Calu3 (cell line): Measurements from ENCODE around the gene KLF2. TPM values are rescaled to one million over a fixed set of nuclear protein-coding genes. Genes with fewer than 3 reads are reported as not detected.

Experiments
- BruUV-seq: library from RNA; stranded (reverse); fragments of 400-500 nt; replicated peaks from 2 replicates; lab custom pipeline; 2021; lab: Mats Ljungman, UMichigan
- CTCF ChIA-PET: fragments of 300-600 bp; sonication (Branson Sonifier 250); formaldehyde crosslinking; loops from one replicate; lab custom pipeline; 2022; ENCODE audit warnings: antibody characterized with exemption; lab: Charles Lee
- DNase-seq: peaks from one replicate; pipeline ENCODE4 v3.0.0; 2022
- H3K27ac Mint-ChIP-seq: one replicate; pipeline ENCODE4 v1.8.0; 2022; ENCODE audit warnings: mixed read lengths; ENCODE audit not compliant: unreplicated experiment
- H3K27me3 Mint-ChIP-seq: one replicate; pipeline ENCODE4 v1.8.0; 2022; ENCODE audit warnings: mixed read lengths; ENCODE audit not compliant: unreplicated experiment
- H3K36me3 Mint-ChIP-seq: one replicate; pipeline ENCODE4 v1.8.0; 2022; ENCODE audit warnings: mild to moderate bottlenecking, moderate library complexity, mixed read lengths; ENCODE audit not compliant: insufficient read depth, unreplicated experiment
- H3K4me1 Mint-ChIP-seq: one replicate; pipeline ENCODE4 v1.8.0; 2022; ENCODE audit warnings: mild to moderate bottlenecking, low read depth, mixed read lengths; ENCODE audit not compliant: unreplicated experiment
- H3K4me3 Mint-ChIP-seq: one replicate; pipeline ENCODE4 v1.8.0; 2022; ENCODE audit warnings: mild to moderate bottlenecking, low read depth, moderate library complexity, mixed read lengths; ENCODE audit not compliant: unreplicated experiment
- H3K9me3 Mint-ChIP-seq: one replicate; pipeline ENCODE4 v1.8.0; 2022; ENCODE audit warnings: low read depth, mixed read lengths; ENCODE audit not compliant: unreplicated experiment
- intact Hi-C: fragments of 100-400 bp; cut with micrococcal nuclease; formaldehyde crosslinking; loops from one replicate; pipeline ENCODE4 v1.10.0; 2022; ENCODE audit not compliant: unreplicated experiment
- total RNA-seq: library from RNA; stranded (reverse); gene quantifications from 2 replicates; pipeline ENCODE4 v1.2.3, GENCODE V29; 2022
- TF ChIP-seq, protein P1 (sequence below): fragments of 200-600 bp; IDR thresholded peaks from one replicate; pipeline ENCODE4 v1.8.0; 2022; ENCODE audit warnings: antibody characterized with exemption; ENCODE audit not compliant: unreplicated experiment

Gene KLF2
- total RNA-seq, 1 experiment from 2014 or later = 2.5 TPM

GRCh38 chr19:16358456-16358855, 33.8 kb downstream of the KLF2 start:
- Mint-ChIP-seq H3K27ac (no peak overlapping the region), H3K4me3 (no peak overlapping the region), H3K4me1 (peaks cover 9% of the 10 kb centered on the region), H3K9me3 (no peaks in the 10 kb centered on the region), H3K27me3 (no peaks in the 10 kb centered on the region), H3K36me3 (peaks cover 4% of the 10 kb centered on the region)
- CTCF ChIA-PET = no interaction called here
- TF ChIP-seq, protein P1, sequence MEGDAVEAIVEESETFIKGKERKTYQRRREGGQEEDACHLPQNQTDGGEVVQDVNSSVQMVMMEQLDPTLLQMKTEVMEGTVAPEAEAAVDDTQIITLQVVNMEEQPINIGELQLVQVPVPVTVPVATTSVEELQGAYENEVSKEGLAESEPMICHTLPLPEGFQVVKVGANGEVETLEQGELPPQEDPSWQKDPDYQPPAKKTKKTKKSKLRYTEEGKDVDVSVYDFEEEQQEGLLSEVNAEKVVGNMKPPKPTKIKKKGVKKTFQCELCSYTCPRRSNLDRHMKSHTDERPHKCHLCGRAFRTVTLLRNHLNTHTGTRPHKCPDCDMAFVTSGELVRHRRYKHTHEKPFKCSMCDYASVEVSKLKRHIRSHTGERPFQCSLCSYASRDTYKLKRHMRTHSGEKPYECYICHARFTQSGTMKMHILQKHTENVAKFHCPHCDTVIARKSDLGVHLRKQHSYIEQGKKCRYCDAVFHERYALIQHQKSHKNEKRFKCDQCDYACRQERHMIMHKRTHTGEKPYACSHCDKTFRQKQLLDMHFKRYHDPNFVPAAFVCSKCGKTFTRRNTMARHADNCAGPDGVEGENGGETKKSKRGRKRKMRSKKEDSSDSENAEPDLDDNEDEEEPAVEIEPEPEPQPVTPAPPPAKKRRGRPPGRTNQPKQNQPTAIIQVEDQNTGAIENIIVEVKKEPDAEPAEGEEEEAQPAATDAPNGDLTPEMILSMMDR = no peak
- intact Hi-C loops = no loop called here
- no TSS peak for BruUV-seq
- DNase-seq = no peak

GRCh38 chr19:16359074-16359473, 34.4 kb downstream of the KLF2 start:
- CTCF ChIA-PET = no interaction called here
- intact Hi-C loops = no loop called here
- no peak for DNase-seq

DNA sequence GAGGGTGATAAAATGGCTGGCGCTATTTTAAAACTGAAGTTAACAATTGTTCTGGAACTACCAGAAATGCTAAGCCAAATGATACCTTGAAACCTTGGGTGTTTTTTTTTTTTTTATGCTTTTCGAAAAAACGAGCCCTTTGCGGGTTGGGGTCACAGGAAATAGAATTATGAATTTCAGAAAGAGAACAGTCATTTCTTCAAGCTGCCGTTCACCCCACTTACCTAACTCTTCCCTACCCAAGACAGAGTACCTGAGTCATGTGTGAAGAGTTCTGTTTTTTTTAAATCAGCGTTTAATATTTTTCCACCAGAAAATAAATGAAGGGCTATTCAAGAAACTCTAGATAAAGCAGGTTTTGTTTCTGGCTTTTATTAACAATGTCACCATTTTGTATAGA, 35.3 kb downstream of the KLF2 start:
- peaks cover 11% of the 10 kb centered on the region for H3K36me3 Mint-ChIP-seq
- CTCF ChIA-PET = no interaction called here
- BruUV-seq = no TSS peak

More at GRCh38 chr19:16359074-16359473, 34.4 kb downstream of the KLF2 start:
- no peaks in the 10 kb centered on the region for H3K27me3 Mint-ChIP-seq
- peaks cover 12% of the 10 kb centered on the region for H3K4me1 Mint-ChIP-seq
- no TSS peak for BruUV-seq
- H3K27ac Mint-ChIP-seq = no peak overlapping the region
- TF ChIP-seq, protein P1 = no peak
- peaks cover 6% of the 10 kb centered on the region for H3K36me3 Mint-ChIP-seq
- no peak overlapping the region for H3K4me3 Mint-ChIP-seq
- no peaks in the 10 kb centered on the region for H3K9me3 Mint-ChIP-seq

GRCh38 chr19:16360738-16361137, 36.1 kb downstream of the KLF2 start:
- Mint-ChIP-seq H3K9me3 (no peaks in the 10 kb centered on the region), H3K4me3 (no peak overlapping the region), H3K36me3 (peaks cover 11% of the 10 kb centered on the region), H3K27me3 (no peaks in the 10 kb centered on the region), H3K27ac (no peak overlapping the region), H3K4me1 (peaks cover 12% of the 10 kb centered on the region)
- TF ChIP-seq, protein P1 = no peak
- CTCF ChIA-PET = no interaction called here
- intact Hi-C loops = no loop called here
- BruUV-seq = no TSS peak
- DNase-seq = no peak

More for the DNA sequence above, 35.3 kb downstream of the KLF2 start:
- intact Hi-C loops = no loop called here
- H3K27ac Mint-ChIP-seq = no peak overlapping the region
- TF ChIP-seq, protein P1 = no peak
- H3K27me3 Mint-ChIP-seq = no peaks in the 10 kb centered on the region
- H3K4me1 Mint-ChIP-seq = peaks cover 12% of the 10 kb centered on the region
- no peaks in the 10 kb centered on the region for H3K9me3 Mint-ChIP-seq
- no peak for DNase-seq
- no peak overlapping the region for H3K4me3 Mint-ChIP-seq
